HCT116 (cell line): ENCODE measurements around the gene GPD1L.

ENCODE experiments used
- ATF3 ChIP-seq: IDR thresholded peaks from 2 replicates; pipeline ENCODE4 v1.6.1; 2012
- CTCF ChIP-seq, 3 experiments: fragments of 200-600 bp in 1 of 3; sonication (generic) in 1 of 3; IDR thresholded peaks in 2 of 3; conservative IDR thresholded peaks in 1 of 3; 2 replicates each; pipeline ENCODE4 v1.5.1; 2012 to 2017; ENCODE audit warnings: low read depth in 2 of 3, low read length in 2 of 3, antibody characterized with exemption in 1 of 3, borderline replicate concordance in 1 of 3, control low read depth in 1 of 3, mild to moderate bottlenecking in 1 of 3, mixed read lengths in 1 of 3, mixed run types in 1 of 3, moderate library complexity in 1 of 3; ENCODE audit not compliant: insufficient read depth in 1 of 3
- POLR2A ChIP-seq: IDR thresholded peaks from 2 replicates; pipeline ENCODE4 v1.7.0; 2011; ENCODE audit warnings: borderline replicate concordance; ENCODE audit not compliant: insufficient read depth, insufficient read length; ENCODE audit errors: extremely low read depth
- POLR2AphosphoS5 ChIP-seq: IDR thresholded peaks from 2 replicates; pipeline ENCODE4 v1.6.1; 2011; ENCODE audit warnings: mild to moderate bottlenecking, low read depth, low read length, moderate library complexity
- SP1 ChIP-seq: IDR thresholded peaks from 2 replicates; pipeline ENCODE4 v1.6.1; 2012; ENCODE audit warnings: low read depth
- YY1 ChIP-seq: IDR thresholded peaks from 2 replicates; pipeline ENCODE4 v1.6.1; 2011; ENCODE audit warnings: low read length, low read depth, moderate library complexity, mild to moderate bottlenecking; ENCODE audit not compliant: insufficient replicate concordance; ENCODE audit errors: extremely low read depth
- ZFX ChIP-seq: fragments of 450-650 bp; IDR thresholded peaks from 2 replicates; pipeline ENCODE4 v1.6.1; 2017
- ZNF274 ChIP-seq: fragments of 200-500 bp; sonication (Bioruptor generic); IDR thresholded peaks from 2 replicates; pipeline ENCODE4 v1.6.1; 2014; ENCODE audit warnings: mild to moderate bottlenecking, low read depth, low read length, inconsistent platforms

- TF ChIP-seq CTCF (IDR thresholded peaks at IDR 0.05 in 2 of 3, conservative IDR thresholded peaks at IDR 0.05 in 1 of 3; ENCODE audit: borderline replicate concordance in 1 of 3, insufficient read depth in 1 of 3, low read depth in 2 of 3, low read length in 2 of 3), result no peak
- TF ChIP-seq YY1, result no peak
- TF ChIP-seq POLR2A, result no peak
- TF ChIP-seq ATF3, result no peak
- no peak for TF ChIP-seq POLR2AphosphoS5
- TF ChIP-seq ZNF274, result no peak
- no peak for TF ChIP-seq SP1
- no peak for TF ChIP-seq ZFX
Observed at GRCh38 chr3:32123620-32124019, 17.2 kb downstream of the GPD1L start.
